Smooth muscle cell of the brain vasculature (primary cell): Measurements from ENCODE around the gene POU2AF1.

ENCODE experiments used
- DNase-seq: peaks from one replicate; pipeline ENCODE4 v3.0.0-alpha.2; 2012; ENCODE audit warnings: low read depth, low spot score

The POU2AF1 gene

GRCh38 chr11:111378861-111379601 is at the start of gene POU2AF1:
Gene POU2AF1, minus strand, starts transcription at chr11:111379275. Its CDS starts 98 bp downstream, at chr11:111379177.
- no peak for DNase-seq

GRCh38 chr11:111428113-111428876 is 49.2 kb upstream of the POU2AF1 start:
- no peak for DNase-seq

GRCh38 chr11:111427471-111427912 is 48.4 kb upstream of the POU2AF1 start:
- DNase-seq: no peak

GRCh38 chr11:111426617-111427016 is 47.5 kb upstream of the POU2AF1 start:
- no peak for DNase-seq

- no peak for DNase-seq
Observed at GRCh38 chr11:111423250-111423615, 44.2 kb upstream of the POU2AF1 start.

GRCh38 chr11:111422494-111423249 is 43.6 kb upstream of the POU2AF1 start:
- DNase-seq: no peak

- DNase-seq: no peak
Observed at GRCh38 chr11:111421251-111421650, 42.2 kb upstream of the POU2AF1 start.

- no peak for DNase-seq
Observed at GRCh38 chr11:111419641-111420327, 40.7 kb upstream of the POU2AF1 start.

GRCh38 chr11:111419181-111419580 is 40.1 kb upstream of the POU2AF1 start:
- no peak for DNase-seq

GRCh38 chr11:111418436-111418787 is 39.3 kb upstream of the POU2AF1 start:
- no peak for DNase-seq

GRCh38 chr11:111417766-111418435 is 38.8 kb upstream of the POU2AF1 start:
- DNase-seq: peak; percentile 80

GRCh38 chr11:111417011-111417765 is 38.1 kb upstream of the POU2AF1 start:
- no peak for DNase-seq

GRCh38 chr11:111416231-111416960 is 37.3 kb upstream of the POU2AF1 start:
- no peak for DNase-seq

GRCh38 chr11:111414936-111415335 is 35.9 kb upstream of the POU2AF1 start:
- no peak for DNase-seq

GRCh38 chr11:111414267-111414931 is 35.3 kb upstream of the POU2AF1 start:
- DNase-seq: no peak

- no peak for DNase-seq
Observed at GRCh38 chr11:111413849-111414248, 34.8 kb upstream of the POU2AF1 start.

GRCh38 chr11:111412293-111412692 is 33.2 kb upstream of the POU2AF1 start:
- no peak for DNase-seq

GRCh38 chr11:111411456-111411855 is 32.4 kb upstream of the POU2AF1 start:
- no peak for DNase-seq

GRCh38 chr11:111410951-111411350 is 31.9 kb upstream of the POU2AF1 start:
- no peak for DNase-seq
